Measurements from ENCODE around the gene ANAPC2. TPM values are rescaled to one million over a fixed set of nuclear protein-coding genes. Genes with fewer than 3 reads are reported as not detected.

The ANAPC2 gene
- total RNA-seq, 2 experiments from 2014 or later: 34.8 to 90.4 TPM

- no peak overlapping the region for H3K4me3 ChIP-seq (ENCODE audit: low read depth, low read length, poor library complexity, severe bottlenecking)
- no peak for TF ChIP-seq CTCF (conservative IDR thresholded peaks at IDR 0.05; ENCODE audit: low read length)
- ChIA-PET CTCF (ENCODE audit: unreplicated experiment) (no interaction called here), POLR2A (no interaction called here)
- no TSS peak for BruUV-seq (replicated peaks)
- H4K20me1 ChIP-seq (ENCODE audit: insufficient read depth, low read length): no peaks in the 10 kb centered on the region
- peaks cover 15% of the 10 kb centered on the region for H3K4me1 ChIP-seq (ENCODE audit: insufficient read depth, low read length, poor library complexity, severe bottlenecking)
- H3K4me2 ChIP-seq (ENCODE audit: low read length): no peak overlapping the region
- H3K9me3 ChIP-seq (ENCODE audit: low read length): no peaks in the 10 kb centered on the region
- intact Hi-C loops (cut with micrococcal nuclease; ENCODE audit: unreplicated experiment): no loop called here
- no peaks in the 10 kb centered on the region for H3K79me2 ChIP-seq (ENCODE audit: insufficient read depth, low read depth, low read length)
- H3K27ac ChIP-seq (ENCODE audit: low read depth, low read length, poor library complexity, severe bottlenecking): no peak overlapping the region
- no peaks in the 10 kb centered on the region for H3K9me2 ChIP-seq (ENCODE audit: insufficient read depth, low read length)
- no peak overlapping the region for H2AFZ ChIP-seq (ENCODE audit: low read length)
- H3K36me3 ChIP-seq (ENCODE audit: insufficient read depth, low read length): peaks cover 49% of the 10 kb centered on the region; the same call in 1 of the 2 replicates
- no peak for DNase-seq (ENCODE audit: low spot score)
Observed at GRCh38 chr9:137218212-137218753, 29.9 kb upstream of the ANAPC2 start.

DNA sequence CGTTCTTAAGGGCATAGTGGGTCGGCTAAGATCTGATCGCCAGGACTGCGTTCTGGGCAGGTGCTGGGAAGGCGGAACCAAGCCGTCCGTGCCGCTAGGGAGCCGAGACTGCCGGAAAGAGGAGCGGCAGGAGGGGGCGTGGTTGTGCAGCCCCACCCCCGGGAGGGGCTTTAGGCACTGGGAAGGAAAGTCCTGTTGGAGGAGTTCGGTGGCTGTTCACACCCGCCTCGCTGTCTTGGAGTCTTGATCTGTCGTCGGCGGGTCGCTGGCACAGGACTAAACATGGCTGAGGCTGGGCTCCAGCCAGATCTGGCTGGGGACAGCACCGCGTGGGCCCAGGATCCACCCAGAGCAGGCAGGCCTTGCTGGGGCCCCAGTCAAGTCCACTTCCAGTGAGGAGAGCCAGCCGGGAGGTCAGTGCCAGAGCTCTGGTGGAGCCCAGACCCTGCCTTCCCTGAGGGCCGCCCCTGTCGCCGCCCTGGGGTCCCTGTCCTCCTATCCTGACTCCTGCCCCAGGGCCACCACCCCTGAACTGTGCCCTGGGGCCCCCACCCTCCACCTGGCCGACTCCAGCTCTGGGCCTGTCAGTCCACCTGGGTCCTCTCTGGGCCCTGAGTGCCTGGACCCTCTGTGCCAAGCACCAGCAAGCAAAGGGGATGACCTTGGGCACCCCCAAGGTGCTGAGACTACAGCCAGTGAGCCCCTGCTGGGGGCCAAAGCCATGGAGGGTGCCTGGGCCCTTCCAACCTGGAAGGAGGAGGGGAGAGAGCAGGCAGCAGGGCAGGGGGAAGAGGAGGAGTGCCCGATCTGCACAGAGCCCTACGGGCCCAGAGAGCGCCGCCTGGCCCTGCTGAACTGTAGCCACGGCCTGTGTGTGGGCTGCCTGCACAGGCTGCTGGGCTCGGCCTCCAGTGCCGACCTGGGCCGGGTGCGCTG lies 29.2 kb upstream of the ANAPC2 start:
- POLR2A ChIA-PET: no interaction called here

More for the DNA sequence above, 29.2 kb upstream of the ANAPC2 start:
- BruUV-seq (replicated peaks): no TSS peak
- intact Hi-C loops (cut with micrococcal nuclease; ENCODE audit: unreplicated experiment): no loop called here
- Histone ChIP-seq H3K9me2 (ENCODE audit: insufficient read depth, low read length) (no peaks in the 10 kb centered on the region), H3K4me2 (ENCODE audit: low read length) (no peak overlapping the region), H3K36me3 (ENCODE audit: insufficient read depth, low read length) (peaks cover 49% of the 10 kb centered on the region; the same call in 1 of the 2 replicates), H3K79me2 (ENCODE audit: insufficient read depth, low read depth, low read length) (no peaks in the 10 kb centered on the region), H4K20me1 (ENCODE audit: insufficient read depth, low read length) (no peaks in the 10 kb centered on the region), H3K4me1 (ENCODE audit: insufficient read depth, low read length, poor library complexity, severe bottlenecking) (peaks cover 8% of the 10 kb centered on the region), H3K4me3 (ENCODE audit: low read depth, low read length, poor library complexity, severe bottlenecking) (no peak overlapping the region), H2AFZ (ENCODE audit: low read length) (no peak overlapping the region), H3K27ac (ENCODE audit: low read depth, low read length, poor library complexity, severe bottlenecking) (no peak overlapping the region), H3K9me3 (ENCODE audit: low read length) (no peaks in the 10 kb centered on the region)
- DNase-seq (ENCODE audit: low spot score): no peak
- CTCF ChIA-PET (ENCODE audit: unreplicated experiment): no interaction called here
- TF ChIP-seq CTCF (conservative IDR thresholded peaks at IDR 0.05; ENCODE audit: low read length) (no peak), EZH2phosphoT487 (IDR thresholded peaks at IDR 0.05; ENCODE audit: borderline replicate concordance, low read depth, low read length) (no peak)
